ENCODE measurements around the gene WHRN.

Gene WHRN

DNA sequence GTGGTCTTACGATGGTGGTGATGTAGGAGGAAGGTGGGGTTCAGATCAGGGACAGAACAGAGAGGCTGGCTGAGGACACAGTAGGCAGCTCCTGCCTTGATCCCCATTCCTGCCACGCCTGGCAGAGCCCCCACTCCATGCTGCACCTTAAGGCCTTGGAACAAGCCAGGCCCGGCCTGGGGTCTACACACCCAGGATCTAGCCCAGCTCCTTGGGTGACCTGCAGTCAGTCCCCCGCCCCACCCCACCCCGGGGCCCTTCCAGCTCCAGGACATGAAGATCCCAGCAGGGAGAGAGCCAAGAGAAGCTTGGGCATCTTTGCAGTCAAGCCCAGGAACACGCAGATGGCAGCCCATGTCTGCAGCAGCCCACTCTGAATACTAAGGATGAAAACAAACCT lies 34.7 kb downstream of the WHRN start:
- DNase-seq = no peak

DNA sequence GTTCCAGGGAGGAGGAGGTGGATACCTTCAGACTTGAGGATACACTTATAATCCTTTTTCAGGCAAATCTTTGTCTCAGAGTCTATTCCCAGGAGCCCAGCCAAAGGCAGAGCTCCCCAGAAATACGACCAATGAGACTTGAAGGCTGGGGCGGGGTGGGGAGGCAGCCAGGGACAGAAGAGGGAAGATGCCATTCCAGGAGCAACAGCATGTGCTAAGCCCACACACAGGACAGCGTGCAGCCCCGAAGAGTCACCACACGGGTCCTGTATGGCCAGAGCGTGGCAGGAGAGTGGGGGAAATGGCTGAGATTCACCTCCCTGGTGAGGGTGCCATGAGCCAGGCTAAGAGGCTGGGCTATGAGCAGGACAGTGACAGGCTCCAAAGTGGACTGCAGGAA lies 35.2 kb downstream of the WHRN start:
- DNase-seq = no peak

DNA sequence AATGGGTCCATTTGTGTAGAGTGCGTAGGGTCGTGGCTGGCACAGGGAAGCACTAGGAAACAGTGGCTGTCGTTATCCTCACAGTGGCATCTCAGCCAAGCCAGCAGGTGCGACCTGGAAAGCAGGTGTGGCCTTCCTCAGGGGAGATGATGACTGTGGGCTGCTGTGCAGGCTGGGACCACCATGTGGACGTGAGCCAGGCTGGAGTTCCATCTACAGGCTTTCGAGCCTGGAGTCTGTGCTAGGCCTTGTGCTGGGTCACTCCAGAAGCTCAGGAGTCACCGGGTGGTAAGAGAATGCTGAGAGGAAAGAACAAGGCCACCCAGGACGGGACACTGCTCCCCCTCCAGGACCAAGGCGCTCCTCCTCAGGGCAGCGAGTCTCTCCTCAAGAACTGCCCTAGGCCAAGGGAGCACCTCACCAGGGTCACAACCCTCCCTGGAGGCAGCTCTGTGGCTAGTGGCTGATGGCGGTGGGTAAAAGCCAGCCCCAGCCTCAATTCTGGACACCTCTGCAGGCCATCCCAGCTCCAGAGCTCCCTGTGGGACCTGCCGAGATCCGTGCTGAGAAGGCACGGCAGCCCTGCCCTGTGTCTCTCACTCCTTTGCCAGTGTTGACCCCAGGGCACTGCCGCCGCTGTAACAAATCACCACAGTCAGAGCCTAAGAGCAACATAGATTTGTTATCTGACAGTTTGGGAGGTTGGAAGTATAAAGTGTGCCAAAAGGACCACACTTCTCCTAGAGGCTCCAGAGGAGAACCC lies 36.0 kb downstream of the WHRN start:
- DNase-seq = no peak

DNA sequence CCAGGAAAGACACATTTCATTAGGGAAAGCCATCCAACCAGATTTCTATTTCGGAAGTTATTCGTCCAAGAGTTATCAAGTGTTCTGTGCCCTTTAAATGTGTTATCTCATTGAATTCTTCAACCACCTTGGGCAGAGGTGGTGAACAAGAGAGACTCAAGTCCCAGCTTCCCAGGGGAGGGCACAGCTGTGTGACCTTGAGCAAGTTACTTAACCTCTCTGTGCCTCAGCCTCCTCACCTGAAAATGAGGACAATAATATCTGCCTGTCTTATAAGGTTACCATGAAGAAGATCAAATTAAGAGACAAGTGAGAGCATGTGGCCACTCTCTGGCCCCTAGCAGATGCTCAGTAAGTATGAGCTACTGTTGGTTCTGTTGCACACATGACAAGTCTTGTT lies 37.4 kb downstream of the WHRN start:
- no peak for DNase-seq

DNA sequence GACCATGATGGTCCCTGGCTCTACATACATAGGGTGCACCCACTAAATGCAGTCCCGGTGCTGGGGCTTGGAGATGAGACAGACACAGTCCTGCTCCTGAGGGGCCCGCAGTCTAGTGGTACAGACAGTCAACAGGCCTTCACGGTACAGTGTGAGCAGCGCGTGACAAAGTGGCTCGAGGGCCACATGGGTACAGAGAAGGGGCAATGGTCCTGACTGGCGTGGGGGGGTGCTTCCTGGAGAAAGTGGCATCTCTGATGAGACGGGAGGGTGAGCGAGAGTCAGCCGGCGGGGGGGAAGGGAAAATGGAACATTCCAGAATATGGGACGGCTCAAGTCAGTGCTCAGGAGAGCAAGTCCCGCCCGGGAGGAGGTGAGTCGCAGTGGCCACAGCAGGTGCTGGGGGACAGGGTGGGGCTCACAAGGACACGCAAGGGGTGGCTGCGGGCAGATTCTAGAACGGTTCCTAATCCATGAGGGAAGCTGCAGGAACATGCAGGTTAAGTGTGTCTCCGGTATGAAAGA lies 38.0 kb downstream of the WHRN start:
- DNase-seq = no peak

DNA sequence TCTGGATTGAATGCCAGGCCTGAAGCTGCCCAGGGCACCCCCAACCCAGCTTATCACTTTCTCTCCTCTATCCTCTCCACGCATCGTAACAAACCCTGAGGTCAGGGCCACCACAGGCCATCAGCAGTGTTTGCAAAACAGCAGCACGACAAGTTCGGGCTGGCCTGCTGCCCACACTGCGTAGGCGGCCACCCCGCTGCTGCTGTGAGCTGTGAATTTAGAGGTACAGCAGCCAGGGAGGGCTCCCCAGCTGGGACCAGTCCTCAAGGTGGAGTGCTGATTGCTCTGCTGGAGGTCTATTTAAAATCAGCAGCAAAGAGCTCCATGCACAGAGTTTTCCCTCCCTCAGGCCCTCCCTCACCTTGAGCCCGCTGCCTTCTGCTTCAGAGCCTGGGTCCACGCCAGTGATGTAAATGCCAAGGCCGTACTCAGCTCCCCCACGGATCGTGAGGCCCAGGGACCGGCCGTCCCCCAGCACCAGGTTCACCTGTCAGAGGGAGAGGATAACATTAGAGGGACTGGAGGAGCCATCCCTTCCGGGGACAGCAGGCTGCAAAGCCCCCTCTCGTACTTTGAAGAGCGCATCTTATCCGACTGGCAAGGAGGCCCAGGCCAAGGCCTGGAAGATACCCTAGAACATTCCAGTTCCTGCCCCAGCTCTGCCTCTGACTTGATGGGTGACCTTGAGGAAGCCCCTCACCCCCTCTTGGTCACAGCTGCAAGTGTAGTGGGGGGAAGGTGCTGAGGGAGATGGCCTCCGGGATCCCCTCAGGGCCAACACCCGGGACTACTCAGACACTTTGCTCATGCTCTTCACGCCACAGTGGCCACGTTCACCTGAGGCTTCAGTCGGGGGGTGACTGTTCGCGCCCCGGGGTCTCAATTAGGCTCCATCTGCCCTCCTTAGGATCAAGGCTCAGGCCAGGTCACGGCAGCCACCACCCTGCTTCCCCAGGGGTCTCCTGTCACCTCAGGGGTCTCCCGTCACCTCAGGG lies 39.1 kb downstream of the WHRN start:
- DNase-seq = no peak

DNA sequence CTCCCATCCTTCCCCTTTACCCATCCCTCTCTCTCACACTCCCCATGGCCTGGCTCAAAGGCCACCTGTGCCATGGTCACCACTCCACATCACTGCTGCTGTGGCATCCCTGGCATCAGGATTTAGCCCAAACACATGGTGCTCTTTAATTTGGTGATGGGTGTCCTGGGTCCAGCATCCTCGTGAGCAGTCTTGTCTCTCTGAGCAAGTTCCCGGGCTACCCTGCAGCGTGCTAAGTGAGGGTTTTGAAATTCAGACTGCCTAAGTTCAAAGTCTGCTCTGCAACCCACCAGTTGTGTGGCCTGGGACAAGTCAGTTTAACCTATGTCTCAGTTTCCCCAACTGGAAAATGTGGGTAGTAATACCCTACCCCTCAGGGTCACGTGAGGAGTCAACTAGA lies 39.9 kb downstream of the WHRN start:
- no peak for DNase-seq

DNA sequence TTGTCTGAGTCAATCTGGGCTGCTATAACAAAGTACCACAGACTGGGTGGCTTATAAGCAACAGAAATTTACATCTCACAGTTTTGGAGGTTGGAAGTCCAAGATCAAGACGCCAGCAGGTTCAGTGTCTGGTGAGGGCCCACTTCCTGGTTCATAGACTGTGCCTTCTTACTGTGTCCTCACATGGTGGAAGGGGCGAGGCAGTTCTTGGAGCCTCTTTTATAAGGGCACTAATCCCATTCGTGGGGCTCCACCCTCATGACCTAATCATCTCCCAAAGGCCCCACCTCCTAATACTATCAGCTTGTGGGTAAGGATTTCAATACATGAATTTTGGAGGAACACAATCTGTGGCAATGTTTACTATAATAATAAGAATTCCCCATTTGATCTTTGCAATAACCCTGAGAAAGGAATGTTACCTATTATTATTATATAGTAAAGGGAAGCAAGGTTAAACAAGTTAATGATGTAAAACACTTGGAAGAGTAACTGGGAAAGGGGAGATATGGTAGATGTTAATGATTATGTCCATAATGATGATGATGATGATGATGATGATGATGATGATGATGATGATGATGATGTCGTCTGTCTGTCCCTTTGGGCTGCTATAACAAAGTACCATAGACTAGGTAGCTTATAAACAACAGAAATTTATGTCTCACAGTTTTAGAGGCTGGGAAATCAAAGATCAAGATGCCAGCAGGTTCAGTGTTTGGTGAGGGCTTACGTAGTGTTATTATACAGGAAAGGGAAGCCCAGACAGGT lies 40.8 kb downstream of the WHRN start:
- DNase-seq = no peak

DNA sequence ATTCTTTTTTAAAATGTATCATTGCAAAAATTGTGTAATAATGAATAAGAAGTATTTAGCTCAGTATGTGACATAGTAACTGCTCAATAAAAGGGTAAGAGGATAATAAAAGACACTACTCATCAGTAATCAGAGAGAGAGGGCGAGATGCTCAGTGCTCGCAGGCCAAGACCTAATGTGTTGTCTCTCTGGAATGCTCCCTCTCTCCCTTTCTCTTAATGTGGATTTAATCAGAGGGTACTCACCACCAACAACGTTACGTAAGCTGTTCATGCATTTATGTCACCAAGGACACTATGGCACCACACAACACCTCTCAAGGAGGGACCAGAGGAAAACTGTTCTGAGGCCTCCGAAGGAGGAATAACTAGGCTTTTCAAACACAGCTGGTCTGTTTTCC lies 42.5 kb downstream of the WHRN start:
- DNase-seq = no peak

DNA sequence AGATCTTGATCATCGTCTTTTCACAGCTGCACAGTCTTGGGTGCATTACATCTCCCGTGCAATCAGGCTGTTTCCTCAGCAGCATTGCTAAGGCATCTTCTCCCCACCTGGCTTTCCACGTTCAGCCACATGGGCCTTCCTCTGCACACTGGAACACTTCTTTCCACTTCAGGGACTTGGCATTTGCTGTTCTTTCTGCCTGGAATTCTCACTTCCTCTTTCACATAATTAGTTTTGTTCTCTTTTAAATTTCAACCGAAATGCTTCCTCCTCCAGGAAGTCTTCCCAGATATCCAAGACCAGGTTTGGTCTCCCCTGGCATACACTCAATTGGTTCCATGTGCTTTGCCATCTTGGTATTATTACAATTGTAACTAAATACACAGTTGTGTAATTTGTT lies 43.8 kb downstream of the WHRN start:
- DNase-seq = no peak

DNA sequence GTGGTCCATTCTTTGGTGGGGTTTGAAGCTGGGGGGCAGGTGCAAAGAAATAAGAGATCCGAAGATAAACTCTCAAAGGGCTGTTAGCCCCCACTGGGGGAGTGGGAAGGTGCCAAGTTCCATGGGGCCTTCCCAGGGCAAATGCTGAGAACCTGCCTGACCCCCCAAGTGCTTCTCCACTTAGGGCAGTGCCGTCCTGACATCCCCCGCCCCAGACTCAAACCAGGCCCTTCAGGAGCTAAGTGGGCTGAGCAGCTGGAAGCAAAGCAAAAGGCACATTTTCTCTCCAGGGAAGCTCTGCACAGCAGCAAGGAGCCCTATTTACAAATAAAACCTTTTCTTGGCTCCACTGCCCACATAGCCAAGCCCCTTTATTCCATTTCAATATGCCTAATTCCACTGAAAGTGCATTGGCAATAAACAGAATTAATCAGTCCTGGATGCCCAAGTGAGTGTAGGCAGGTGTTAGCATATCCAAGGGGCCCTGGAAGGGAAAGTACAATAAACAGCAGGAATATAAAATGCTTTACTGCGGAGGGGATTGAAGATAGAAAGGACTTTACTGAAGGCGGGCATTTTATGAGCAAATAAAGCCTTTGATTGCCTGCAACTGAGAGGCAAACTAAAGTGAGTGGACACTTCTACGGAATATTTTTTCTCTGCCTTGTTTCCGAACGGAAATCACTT lies 44.6 kb downstream of the WHRN start:
- DNase-seq = no peak

DNA sequence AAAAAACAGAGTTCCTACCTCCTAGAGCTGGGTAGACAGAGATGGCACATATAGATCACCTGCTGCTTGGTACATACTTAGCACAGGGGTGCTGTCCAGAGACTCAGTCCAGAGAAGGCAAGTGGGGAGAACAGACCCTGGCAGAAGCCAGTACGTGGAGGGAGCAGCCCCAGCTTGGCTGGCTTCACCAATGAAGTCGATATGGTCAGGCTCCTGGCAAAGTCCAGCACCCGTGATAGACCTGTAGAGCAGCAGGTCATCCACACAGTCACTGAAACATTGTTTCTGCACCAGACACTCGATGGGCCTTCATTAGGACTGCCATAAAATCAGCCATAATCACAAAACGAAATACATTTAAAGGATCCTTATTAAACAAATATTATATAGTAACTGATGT lies 45.8 kb downstream of the WHRN start:
- no peak for DNase-seq

DNA sequence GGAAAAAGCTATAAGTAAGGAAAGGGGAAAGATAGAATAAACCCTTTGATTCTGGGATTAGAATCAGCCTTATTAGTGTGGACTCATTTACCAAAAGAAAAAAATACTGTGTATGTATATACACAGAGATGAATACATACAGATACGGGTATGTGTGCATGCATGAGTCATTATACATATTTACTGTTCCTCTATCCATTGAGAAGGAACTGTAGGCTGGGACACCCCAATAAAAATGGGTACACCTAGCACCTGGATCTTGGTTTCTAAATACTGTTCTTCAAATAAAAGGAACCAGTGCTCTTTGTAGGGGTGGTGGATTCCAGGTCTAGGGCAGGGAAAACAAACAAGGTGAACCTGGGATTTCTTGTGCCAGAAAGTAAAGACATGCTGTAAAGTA lies 48.3 kb downstream of the WHRN start:
- no peak for DNase-seq

DNA sequence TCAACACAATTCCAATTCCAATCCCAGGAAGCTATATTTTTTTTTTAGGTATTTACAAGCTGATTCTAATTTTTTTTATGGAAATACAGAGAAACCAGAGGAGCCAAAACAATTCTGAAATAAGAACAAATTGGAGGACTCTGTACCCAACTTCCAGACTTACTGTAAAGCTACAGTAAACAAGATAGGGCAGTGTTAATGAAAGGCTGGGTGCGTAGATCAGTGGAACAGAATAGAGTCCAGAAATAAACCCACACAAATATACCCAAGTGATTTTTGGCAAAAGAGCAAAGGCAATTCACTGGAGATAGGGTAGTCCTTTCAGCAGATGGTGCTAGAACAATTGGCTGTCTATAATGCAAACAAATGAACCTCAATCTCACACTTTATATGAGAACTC lies 50.6 kb downstream of the WHRN start:
- DNase-seq = no peak

DNA sequence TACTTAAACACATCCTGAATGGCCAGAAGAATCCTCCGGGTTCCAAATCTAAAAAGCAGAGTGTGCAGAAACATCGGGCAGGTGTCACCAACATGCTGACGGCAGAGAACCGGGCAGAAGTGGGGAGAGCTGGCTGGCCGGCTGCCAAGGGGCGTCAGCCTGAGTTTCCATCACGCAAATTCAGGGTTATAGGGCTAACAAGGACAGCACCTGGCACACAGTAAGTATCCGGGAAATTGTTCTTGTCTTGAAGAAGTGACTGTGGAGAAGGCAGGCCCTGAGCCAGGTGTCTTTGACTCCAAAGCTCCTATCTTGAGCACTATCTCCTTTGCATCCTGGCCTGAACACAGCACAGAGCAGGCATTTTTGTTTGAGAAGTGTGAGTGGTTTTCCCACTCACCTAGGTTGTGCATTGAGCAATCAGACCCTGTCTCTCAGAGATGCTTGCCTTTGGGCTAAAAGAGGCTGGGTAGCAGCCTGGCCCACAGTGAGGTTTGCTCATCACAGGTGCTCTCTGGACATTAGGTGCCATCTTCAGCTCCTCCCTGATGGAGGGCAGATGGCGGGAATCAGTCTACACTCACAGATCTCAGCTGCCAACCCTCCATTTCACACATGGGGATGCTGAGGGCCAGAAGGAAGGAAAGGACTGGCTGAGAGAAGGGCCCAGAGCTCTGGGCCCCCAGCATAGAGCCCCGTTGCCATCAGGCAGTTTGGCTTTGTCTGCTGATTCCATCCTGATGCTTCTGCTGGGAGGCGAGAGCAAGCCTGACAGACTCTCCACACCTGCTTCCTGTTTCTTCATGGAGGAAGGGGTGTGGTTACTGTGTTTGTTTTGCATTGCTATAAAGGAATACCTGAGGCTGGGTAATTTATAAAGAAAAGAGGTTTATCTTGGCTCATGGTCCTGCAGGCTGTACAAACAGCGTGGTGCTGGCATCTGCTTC lies 52.8 kb downstream of the WHRN start:
- DNase-seq = no peak

DNA sequence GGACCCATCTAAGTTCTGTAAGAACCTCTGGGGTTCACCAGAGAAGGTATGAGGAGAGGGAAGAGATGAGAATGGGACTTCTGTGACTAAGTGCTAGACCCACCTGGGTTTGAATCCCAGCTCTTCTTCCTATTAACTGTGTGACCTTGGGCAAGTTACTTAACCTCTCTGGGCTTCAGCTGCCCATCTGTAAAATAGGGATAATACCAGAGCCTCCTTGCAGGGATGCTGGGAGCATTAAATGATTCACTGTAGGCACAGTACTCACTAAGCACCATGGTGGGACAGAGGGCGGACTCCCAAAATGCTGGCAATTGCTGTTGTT lies 53.6 kb downstream of the WHRN start:
- DNase-seq = no peak

DNA sequence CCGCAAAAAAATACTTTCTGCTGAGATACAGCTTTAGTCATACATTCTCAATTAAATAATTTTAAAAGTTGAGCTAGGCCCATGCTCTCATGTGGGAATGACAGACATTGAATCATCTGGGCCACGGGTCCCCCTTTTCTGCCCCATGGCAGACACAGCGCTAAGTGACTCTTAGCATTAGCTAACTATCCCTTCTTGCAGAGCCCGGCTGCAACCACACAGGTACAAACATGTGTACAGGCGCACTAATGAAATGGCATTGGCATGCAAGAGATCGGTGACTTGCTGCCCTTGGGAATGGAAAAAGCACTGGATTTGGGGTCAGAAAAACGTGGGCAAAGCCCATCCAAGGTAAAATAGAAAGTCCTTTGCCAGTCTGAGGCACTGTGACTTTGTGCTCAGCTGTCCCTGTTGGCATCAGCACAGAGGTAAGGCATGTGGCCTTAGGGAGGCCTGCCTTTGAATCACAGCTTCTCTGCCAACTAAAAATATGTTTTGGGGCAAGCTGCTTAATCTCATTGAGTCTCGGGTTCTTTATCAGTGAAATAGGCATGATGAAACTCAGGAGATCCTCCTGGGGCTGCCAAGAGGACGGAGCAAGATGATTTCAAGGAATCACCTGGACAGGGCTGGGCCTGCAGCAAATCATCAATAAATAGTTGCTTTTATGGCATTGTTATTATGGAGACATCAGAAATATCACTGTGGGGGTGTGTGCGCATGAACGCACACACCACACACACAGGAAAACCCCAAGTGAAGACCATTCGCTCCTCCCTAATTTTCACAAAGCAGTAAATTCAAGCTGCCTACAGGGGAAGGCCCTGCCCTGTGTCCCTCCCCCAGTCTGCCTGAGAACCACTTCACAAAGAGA lies 54.2 kb downstream of the WHRN start:
- no peak for DNase-seq

DNA sequence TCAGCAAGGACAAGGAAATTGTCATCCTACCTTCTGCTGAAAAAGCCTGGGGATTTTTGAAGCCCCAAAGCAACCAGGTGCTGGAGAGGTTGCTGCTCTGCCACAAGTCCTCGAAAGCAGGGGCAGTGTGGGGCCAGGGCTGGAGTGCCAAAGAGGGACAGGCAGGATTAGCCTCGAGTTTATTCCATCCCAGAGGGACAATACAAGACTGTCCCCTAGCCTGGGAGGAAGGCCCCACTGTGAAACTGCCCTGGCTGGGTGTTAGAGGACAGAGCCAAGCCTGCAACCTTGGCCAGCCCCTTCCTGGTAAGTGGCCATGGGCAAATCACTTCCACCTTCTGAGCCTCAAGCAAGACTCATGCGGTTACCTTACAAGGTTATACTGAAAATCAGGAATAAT lies 55.1 kb downstream of the WHRN start:
- DNase-seq = no peak

DNA sequence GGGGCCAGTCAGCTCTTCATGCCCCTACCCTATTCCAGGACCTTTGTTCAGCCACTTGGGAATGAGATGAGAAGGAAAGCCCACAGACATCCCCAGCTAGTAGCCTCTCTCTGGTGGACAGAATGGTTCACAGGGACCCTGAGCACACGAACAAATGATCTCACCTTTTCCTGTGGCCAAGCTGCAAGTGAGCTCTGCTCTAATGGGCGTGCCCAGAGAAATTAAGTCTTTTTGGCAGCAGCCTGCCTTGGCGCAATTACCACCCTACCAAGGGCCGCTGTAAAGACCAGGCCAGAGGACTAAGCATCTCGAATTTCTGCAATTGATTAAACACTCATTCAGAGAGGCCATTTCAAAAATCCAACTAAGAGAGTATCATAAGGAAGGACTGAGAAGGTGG lies 56.0 kb downstream of the WHRN start:
- DNase-seq = no peak

DNA sequence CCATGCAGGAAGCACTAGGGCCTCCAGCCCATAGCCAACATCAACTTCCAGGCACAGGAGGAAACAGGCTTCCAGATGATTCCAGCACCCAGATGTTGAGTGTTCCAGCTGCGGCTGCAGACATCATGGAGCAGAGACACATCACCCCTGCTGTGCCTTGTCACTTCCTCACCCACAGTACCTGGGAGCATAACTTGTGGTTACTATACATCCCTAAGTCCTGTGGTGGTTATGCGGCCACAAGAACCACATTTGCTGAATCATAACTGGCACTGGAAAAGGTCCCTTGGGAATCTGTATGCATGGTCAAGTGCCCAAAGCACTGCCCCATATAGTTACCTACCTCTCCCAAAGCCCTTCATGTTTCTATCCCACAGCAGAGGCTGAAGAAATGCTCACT lies 56.6 kb downstream of the WHRN start:
- DNase-seq = no peak
